Activated naive CD4-positive, alpha-beta T cell treated with anti-CD3 and anti-CD28 coated beads, Interleukin-2, amount 50 U/mL, for 16 hours (primary cell): ENCODE measurements around the gene BCOR.

Source experiments
- DNase-seq: peaks from one replicate; pipeline ENCODE4 v3.0.0-alpha.2; 2020

BCOR gene

DNA sequence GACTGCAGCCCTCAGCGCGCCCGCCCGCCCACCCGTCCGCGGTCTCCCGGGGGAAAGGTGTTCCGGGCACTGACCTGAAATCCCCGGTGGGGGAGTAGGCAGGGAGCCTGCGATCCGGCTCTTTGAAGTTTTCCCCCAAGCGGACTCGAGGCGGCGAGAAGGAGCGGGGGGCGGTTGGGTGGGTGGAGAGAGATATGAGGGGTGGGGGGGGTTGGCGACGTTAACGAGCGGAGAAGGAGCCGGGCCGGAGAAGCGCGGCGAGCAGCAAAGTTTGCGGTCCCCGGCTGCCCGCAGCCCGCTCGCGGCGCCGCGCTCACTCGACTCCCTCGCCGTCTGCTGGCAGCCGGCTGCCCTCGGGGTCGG, 636 bp downstream of the BCOR start:
- DNase-seq = peak; percentile 38

DNA sequence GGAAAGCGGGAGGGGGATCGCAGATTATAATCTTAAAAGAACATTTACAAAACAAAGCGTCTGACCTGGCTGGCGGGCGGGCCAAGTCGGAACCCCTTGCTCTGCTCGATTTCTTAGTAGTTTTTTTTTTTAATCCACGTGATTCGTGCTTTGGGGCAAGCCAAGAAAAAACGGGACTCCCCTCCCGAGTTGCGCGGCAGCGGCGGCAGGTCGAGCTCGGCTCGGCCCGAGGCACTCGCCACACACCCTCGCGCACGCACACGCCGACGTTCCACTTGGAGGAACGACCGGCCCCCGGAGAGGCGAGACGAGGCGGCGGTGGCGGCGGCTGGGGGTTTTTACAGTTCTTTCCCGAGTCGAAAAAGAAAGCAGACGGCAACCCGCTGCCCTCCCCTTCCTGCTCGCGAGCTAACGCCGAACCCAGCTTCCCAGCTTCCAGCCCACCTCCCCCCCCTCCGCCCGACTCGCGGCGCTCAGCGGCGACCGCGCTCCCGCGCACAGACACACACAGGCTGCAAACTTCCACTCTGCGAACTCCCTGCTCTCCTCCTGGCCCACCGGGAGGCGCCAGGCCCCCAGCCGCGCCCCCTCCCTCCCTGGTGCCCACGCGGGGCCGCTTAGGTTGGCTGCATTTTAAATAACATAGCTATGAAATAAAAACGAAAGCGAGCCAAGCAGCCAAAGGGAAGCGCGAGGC, 1.2 kb downstream of the BCOR start:
- peak; percentile 71 for DNase-seq

DNA sequence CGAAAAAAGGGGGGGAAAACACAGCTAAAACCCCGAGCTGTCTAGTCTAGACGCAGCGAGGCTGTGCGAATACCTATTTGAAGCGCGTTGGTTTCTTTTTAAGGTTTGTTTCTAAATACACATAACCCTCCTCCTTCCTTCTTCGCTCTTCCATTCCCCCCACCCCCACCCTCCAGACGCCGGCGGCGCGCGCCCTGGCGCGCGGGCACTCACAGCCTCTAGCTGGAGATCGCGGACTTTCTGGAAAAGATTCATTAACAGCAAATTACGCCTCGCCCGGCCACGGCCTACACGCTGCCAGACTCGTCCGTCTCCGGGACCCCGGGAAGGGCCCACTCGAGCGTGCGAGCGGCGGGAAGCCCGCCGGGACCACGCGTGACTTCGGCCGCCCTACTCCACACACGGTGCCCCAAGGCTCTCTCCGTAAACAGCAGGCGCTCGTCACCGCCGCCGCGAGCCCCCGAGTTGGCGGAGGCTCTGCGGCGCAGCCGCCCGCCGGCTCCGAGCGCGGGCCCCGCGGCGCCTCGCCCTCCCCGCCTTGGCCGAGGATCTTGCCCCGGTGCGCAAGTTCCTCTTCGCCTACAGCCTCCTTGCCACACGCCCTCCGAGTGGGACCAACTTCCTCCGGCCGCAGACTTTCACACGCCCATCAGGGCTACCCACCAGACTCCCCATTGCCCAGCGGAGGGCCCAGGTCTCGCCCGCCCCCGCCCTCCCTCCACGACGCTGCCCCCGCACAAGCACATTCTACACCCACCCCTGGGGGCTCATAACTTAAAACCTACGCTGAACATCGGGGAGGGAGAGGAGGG, 2.0 kb downstream of the BCOR start:
- peak; percentile 28 for DNase-seq

DNA sequence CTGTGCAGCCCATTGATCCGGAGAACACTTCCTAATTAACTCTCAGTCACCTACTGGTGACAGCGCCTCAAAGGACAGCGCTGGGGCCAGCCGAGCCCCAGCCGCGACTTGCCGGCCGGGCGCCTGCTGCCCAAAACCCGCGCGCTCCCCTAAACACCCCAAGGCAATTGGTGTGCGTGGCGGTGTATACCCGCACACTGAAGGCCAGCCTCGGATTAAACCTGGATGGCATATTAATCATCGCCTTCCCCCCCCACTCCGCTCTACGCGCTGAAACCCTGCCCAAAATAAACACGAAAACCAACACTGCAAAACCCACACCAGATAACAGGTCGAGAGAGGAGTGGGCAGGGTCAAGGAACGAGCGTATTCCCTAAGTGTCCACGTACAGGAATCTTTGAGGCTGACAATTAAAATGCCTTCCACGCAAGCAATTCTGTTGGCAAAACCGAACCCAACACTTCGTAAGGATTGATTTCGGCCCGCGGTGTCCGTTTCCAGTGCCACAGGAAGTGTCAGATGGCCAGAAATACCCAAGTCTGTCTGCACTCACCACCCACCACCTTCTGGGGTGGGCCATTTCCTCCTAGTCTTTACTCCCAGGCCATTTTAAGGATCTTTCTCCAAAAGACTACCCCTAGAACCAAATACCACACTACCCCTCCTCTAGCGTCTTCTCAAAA, 2.7 kb downstream of the BCOR start:
- no peak for DNase-seq

DNA sequence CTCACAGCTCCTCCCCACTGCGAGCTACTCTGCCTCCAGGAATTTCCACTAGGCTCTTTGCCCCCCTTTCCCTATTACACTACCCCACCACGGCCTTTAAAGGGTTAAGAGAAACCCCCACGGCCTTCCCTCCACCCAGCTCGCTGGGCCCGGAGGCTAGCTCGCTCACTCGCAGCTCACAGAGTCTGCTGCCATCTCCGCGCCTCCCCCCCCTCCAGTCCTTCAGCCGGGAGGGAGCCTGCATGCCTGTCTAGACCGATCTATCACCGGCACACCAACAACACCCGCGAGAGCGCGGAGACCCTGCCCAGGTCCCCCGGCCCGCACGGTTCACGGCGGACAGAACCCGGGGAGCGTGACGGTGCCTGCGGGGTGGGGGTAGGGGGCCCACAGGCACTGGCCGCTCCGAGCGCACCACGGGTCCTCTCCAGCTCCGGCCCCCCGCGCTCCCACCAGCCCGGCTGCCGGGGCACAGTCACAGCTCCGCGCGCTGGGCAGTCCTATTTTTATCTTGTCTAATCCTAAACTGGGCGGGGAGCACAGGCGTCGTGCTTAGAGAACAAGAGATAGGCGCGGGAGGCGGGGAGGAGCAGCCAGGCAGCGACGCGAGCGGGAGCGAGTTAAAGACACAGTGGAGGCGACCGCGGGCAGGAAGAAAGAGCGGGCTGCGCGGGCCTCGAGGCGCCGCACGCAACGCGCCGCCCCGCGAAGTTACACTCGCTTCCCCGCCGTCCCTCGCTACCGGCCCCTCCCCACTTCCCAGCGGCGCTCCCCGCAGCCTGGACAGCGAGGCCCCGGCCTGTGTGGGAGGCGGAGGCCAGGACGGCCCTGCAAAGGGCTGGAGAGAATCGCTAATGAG, 3.5 kb downstream of the BCOR start:
- DNase-seq = peak; percentile 41

DNA sequence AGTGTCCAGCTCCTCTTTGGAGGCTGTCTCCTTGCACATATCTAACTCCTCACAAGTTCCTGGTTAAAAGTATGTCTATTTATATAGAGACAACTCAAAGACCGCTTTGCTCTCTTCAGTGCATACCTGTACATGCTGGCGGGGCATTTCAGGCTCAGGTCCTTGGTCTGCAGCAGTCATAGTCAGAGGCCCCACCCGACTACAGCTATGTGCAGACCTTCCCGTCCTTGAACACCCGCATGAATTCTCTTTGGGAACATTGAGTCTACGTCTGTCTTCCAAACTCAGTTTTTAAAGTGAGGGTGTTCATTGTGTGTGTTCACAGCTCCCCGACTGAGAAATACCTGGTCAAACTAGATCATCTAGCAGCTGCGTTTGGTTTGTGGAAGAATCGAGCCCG, 4.2 kb downstream of the BCOR start:
- no peak for DNase-seq

DNA sequence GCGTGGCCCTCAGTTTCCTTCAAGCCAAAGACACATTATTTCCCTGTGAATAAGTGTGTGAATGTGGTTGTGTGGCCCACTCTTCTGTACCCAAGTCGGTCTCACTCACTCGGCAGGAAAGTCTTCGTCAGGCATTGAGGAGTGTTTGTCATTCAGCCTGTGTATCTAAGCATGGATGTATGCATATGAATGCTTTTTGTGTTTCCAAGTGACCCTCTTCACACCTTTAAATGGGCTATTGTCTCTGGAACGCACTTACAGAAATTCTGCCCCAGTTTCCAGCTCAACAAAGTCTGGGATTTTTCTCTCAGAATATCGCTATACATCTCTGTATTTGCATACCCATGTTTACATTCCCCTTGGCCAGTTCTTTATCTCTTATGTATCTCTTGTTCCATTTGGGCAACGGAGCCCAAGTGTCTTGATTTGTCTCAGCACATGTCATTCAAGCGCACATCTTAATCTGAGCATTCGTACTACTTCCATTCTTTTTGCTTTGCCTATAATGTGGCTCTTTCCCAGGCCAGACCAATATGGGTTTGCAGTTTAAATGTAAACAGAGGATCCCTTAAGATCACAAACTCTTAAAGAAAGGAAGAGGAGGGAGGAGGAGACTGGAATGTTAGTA, 4.8 kb downstream of the BCOR start:
- DNase-seq = no peak

DNA sequence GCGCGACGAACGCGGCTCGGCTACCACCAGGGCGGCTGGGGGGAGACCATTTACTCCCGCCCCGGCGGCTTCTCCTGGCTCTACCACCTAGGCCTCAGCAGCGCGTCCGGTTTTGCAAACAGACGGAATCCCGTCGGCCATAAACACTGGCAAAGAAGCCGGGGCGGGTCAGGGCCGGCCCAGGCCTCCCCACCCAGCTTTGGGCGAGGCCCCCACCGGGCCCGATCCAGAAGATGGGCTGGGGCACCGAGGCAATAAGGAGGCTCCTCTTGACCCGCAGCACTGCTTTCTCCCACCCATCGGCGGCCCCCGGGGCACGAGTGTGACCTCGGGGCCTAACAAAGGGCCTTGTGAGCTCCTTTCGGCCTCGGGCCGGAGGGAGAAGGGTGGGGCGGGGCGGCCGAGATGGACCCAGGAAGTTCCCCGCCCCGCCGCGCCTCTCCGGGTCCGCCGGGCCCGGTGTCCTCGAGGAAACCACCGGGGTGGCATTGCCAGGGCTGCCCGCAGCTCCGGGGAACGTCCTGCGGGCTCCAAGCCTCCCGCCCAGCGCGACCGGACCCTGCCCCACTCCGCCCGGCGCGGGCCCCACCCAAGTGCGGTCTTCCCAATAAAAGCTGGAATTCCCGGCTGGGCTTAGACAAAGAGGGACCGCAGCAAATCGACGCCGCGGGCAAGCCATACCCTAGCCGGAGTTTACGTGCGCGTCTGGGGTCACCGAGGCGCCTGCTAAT, 5.9 kb downstream of the BCOR start:
- DNase-seq = no peak

DNA sequence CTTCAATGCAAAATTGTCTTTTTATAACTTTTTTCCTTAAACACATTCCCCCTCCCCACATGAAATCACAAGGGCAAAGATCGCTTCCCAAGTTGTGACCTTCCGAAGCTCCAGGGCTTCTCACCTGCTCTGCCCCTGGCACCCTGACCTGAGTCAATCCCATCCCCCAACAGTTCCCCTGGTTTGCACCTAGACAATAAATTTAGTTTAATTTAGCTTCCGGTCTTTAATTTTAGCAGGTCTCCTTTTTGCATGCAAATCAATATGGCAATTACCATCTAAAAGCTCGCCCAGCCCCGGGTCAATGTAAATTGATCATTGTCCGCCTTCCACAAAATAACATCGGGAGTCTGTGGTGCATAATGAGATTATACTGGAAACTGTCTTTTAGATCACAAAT, 6.8 kb downstream of the BCOR start:
- no peak for DNase-seq

DNA sequence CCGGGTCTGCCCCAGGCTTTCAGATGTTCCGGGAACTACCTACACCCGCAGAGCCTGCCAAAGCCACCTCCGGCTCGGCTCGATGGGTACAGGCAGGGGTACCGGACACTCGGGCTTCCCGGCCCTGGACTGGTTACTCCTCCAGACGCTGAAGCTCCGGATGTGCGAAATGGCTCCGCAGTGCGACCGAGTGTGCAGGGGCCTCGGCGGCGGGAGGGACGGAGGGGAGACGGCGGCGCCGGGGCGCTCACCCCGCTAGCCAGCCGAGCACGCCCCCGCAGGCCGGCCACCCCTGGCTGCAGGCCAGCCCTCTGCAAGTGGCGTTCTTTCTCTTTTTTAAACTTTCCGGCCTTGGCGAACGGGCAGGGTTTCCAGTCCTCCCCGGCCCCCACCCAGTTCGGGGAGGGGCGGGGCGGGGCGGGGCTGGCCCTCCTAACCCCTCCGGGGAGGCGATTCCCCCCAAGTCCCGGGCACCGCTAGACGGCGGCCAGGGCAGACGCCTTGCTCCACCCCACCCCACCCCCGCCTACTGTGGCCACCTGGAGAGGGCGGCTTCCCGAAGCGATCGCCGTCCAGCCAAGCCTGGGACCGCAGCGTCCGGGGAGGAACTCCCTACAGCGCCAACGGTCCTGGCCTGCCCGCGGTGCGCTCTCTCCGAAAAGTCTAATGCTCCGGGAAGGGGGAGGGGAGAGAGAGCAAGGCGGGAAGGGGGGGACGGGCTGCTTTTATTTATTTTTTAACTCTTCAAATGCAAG, 7.5 kb downstream of the BCOR start:
- no peak for DNase-seq

DNA sequence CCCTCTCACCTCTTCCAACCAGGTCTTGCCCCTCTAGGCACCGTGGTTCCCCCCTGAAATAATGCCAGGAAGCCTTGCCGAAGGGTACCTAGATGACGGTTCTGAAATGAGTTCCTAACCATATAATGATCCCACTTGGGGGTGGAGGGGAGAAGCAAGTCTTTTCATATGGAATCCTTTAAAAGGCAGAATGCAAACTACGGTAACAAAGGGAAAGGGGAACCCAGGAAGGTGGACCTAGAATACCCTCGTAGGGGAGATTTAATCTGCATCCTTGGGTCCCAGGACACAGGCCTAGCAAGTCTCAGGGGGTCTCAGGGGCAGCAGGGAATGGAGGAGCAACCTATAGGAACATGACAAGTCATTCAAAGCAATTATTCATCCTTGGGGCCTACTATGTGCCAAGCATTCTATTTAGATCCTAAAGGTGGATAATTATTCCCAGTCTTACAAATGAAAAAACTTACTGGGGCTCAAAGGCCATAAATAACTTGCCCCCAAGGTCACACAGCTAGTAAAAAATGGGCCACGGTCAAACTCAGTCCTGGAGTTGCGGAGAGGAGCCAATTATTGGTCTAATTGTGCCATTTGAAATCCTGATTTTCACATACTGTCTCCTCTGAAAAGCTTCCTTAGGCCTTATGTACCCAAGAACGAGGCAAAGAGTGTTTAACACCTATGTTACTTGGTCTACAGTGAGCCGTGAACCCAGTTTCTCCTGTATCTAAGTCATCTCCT, 8.8 kb downstream of the BCOR start:
- no peak for DNase-seq

DNA sequence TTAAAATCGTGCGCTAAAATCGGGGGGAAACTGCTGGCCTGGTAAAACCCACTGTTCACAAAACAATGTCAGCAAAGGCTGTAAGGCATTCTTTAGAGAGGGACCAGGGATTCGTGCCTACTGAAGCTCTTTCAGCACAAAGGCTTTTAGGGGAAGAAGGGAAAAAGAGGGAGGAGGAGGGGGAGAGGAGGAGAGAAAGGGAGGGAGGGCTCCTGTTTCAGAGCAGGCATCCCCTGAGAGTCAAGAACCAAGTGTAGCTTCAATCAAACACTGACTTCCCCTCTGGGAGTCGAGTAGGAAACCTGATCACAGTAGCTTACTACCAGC, 9.5 kb downstream of the BCOR start:
- no peak for DNase-seq

DNA sequence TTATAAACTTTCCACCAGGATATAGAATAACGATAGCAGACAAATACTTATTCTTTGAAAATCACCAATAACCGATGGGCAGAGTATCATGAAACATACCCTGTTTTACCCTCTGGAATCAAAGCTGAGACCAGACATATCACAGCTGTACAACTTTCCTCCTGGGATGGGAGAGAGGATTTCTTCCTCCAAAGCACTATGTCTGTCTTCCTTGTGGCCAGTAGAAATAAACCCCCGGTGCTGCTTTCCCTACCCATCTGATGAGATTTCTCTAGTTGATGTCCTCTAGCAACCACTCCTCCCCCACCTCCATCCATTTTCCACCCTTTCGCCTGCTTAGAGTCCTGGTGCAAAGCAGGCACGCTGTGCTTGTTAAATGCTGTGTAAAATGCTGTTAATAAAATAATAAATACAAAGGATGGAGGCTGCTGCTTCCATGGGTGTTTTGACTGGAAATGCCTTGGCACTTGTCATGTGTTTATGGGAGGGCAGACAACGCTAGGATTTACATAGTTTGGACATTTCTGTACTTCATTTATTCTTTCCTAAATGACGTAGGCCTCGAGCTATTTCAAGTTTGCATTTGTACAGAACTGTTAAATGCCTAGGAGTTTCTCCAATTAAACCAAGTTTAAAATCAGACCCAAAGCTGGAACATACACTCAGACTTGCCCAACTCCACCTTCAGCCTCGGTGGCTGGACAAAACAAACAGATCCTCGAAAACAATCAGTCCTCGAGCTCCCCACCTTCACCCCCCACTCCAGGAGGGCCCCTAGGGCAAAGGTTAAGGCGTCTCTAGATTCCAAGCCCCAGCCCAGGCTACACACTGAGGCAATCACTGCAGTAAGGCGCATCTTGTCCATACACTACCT, 10.1 kb downstream of the BCOR start:
- DNase-seq = no peak

DNA sequence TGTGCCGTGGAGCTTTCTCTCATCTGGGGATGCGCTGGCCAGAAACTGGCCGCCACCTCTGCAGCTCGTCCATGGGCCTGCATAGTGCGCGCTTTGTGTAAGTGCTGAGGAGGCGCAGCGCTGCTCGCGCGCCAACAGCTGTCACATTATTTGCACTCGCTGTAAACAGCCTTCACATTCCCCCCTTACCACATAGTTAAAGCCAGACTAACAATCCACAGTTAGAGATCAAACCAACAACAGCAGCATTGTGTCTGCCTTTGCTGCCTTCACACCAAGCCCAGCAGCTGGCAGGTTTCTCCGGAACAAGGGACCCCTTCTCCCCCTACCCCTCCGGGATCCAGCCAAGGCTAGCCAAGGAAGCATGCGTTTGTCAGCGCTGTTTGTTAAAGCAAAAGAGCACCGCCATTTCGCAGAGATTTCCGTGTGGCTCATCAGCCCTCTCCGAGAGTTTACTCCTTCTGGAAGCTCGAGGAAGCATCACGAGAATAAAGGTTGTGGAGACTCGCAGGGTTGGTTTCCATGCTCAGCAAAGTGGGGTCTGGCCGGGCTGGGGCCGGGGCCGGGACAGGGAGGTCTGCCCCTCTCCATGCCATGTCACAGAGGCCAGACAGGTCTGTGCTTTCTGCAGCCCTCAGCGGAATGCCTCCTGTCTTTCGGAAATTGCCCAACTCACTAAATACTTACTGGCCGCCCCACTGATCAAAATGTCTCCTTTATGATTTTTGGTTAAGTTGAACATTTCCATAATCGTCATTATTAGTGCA, 11.0 kb downstream of the BCOR start:
- DNase-seq = no peak

DNA sequence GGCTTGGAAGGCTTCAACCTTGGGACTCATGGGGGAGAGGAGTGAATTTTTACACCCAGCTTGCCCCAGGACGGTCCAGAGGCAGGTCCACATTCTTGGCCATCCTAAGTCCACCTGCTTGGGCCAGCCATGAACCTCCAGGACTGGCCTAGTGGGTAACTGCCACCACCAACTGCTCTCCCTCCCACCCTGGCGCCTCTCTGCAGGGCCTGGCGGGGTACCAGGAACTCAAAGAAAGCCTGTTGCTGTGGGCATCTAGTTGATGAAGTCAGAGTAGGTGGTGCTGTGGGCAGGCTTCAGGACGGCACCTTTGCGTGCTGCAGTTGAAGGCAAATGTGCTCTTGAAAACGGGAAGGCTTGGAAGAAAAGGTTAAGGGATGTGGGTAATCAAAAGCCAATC, 12.0 kb downstream of the BCOR start:
- no peak for DNase-seq

DNA sequence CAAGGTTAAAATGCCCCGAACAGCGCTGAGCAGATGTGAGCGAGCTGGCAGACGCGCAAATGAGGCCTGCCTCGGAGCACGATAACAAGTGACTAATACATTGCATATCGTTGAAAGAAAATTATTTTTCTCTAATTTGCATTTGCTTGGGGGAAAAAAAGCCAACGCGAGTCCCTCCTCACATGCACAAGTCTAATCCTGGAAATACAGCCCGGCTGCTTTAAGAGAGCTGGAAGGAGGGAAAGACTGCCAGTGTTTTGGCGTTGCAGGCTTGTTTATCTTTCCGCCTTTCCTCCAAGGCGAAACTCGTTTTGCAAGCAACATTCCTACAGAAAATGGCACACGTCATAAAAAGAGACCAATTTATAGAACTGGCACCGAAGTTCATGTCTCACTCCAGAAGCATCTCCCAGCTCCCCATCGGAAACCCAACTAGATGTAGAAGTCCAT, 12.6 kb downstream of the BCOR start:
- no peak for DNase-seq

DNA sequence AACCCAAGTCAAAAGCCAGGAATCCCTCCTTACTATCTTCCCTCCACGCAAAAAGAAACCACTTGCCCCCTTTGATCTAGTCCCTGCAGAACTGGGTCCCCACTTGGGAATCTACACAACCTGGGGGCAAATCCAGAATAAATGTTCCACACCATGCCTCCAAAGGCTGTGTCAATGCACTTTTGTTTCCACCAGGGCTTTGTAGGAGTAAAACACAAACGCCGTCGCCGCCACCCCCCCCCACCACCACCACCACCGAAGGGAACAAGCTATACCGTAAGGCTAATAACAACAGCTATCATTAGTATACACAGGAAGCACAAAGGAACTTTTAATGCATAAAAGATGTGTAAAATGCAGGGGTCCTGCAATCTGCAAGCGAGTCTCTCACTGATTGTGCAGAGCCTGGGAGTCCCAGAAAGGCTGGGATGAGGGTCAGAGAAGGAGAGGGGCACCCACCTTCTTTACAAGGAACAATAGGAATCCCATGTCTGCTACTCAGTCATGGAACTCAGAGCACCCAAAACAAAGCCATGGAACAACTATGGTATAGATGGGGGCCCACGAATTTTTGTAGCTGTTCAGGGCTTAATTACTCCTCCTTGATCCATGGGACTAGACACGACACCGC, 13.2 kb downstream of the BCOR start:
- no peak for DNase-seq

DNA sequence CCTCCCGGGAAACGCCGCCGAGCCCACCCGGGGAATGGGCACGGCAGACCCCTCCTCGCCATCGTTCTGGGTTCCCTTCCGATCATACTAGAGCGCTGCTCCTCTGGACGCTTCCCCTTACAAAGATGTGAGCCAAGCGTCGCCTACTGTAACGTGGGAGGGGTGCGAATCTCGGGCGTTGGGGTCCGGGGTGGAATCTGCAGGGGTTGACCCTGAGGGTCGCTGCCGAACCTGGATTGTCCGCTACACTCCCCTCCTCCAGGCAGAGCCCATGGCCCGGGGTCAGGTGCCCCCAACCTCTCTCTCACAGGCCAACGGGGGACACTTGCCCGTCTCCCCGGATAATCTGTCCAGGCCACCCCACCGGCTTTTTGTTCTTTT, 13.8 kb downstream of the BCOR start:
- no peak for DNase-seq
